ENCODE measurements around the gene VTN. TPM values are rescaled to one million over a fixed set of nuclear protein-coding genes. Genes with fewer than 3 reads are reported as not detected.

VTN gene
- total and polyA plus RNA-seq, 2 experiments from 2014 or later = 0.16 TPM; not detected in 1

DNA sequence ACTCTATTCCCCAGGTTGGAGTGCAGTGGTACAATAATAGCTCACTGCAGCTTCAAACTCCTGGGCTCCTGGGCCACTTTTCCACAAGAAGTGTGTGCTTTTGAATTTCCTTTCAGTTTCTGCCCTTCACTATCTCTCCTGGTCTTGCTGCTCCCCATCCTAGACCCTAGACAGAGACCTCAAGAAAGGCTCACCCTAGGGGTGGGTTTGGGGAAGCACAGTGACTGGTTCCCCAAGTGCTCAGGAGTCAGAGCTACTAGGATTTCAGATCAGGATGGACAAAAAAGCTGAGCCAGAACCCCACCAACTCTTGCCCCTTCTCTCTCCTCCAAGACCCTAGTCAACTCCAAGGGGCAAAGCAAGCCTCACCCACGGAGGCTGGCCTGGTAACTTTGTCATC is 3.5 kb downstream of the VTN start:
- no peak overlapping the region for H3K4me3 Mint-ChIP-seq
- peaks cover 13% of the 10 kb centered on the region for H3K4me1 Mint-ChIP-seq
- peaks cover 14% of the 10 kb centered on the region for H3K27me3 Mint-ChIP-seq (ENCODE audit: insufficient read depth, low read depth, poor library complexity)
- H2AFZ ChIP-seq = no peak overlapping the region
- ATAC-seq (peak; percentile 8; the same call in 1 of the 3 replicates), DNase-seq (ENCODE audit: low spot score) (peak; percentile 39)
- no peak overlapping the region for H3K27ac Mint-ChIP-seq
- no peak overlapping the region for H3K27ac ChIP-seq (ENCODE audit: low read depth)
- no peak overlapping the region for H3K4me3 ChIP-seq
- no peak overlapping the region for H3K4me2 ChIP-seq
- H3K36me3 Mint-ChIP-seq (ENCODE audit: low read depth) = peaks cover 8% of the 10 kb centered on the region; the same call in 2 of the 3 replicates
- H3K79me2 ChIP-seq (replicated peaks; ENCODE audit: insufficient read depth) = no peaks in the 10 kb centered on the region
- TF ChIP-seq CREB1 (CRISPR knock-in tag; IDR thresholded peaks at IDR 0.05; ENCODE audit: low read depth) (no peak), JUNB (IDR thresholded peaks at IDR 0.05; ENCODE audit: unreplicated experiment) (no peak), STAT1 (IDR thresholded peaks at IDR 0.05; ENCODE audit: unreplicated experiment) (no peak), EZH2phosphoT487 (IDR thresholded peaks at IDR 0.05; ENCODE audit: unreplicated experiment) (no peak), POLR2AphosphoS5 (IDR thresholded peaks at IDR 0.05; ENCODE audit: low read depth) (no peak)
- TF ChIP-seq, protein P1, sequence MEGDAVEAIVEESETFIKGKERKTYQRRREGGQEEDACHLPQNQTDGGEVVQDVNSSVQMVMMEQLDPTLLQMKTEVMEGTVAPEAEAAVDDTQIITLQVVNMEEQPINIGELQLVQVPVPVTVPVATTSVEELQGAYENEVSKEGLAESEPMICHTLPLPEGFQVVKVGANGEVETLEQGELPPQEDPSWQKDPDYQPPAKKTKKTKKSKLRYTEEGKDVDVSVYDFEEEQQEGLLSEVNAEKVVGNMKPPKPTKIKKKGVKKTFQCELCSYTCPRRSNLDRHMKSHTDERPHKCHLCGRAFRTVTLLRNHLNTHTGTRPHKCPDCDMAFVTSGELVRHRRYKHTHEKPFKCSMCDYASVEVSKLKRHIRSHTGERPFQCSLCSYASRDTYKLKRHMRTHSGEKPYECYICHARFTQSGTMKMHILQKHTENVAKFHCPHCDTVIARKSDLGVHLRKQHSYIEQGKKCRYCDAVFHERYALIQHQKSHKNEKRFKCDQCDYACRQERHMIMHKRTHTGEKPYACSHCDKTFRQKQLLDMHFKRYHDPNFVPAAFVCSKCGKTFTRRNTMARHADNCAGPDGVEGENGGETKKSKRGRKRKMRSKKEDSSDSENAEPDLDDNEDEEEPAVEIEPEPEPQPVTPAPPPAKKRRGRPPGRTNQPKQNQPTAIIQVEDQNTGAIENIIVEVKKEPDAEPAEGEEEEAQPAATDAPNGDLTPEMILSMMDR (conservative IDR thresholded peaks at IDR 0.05; ENCODE audit: low read depth in 2 of 2) = peak; percentile 12 to 30; a peak in 3 of 4 replicates
- TF ChIP-seq, protein P2, sequence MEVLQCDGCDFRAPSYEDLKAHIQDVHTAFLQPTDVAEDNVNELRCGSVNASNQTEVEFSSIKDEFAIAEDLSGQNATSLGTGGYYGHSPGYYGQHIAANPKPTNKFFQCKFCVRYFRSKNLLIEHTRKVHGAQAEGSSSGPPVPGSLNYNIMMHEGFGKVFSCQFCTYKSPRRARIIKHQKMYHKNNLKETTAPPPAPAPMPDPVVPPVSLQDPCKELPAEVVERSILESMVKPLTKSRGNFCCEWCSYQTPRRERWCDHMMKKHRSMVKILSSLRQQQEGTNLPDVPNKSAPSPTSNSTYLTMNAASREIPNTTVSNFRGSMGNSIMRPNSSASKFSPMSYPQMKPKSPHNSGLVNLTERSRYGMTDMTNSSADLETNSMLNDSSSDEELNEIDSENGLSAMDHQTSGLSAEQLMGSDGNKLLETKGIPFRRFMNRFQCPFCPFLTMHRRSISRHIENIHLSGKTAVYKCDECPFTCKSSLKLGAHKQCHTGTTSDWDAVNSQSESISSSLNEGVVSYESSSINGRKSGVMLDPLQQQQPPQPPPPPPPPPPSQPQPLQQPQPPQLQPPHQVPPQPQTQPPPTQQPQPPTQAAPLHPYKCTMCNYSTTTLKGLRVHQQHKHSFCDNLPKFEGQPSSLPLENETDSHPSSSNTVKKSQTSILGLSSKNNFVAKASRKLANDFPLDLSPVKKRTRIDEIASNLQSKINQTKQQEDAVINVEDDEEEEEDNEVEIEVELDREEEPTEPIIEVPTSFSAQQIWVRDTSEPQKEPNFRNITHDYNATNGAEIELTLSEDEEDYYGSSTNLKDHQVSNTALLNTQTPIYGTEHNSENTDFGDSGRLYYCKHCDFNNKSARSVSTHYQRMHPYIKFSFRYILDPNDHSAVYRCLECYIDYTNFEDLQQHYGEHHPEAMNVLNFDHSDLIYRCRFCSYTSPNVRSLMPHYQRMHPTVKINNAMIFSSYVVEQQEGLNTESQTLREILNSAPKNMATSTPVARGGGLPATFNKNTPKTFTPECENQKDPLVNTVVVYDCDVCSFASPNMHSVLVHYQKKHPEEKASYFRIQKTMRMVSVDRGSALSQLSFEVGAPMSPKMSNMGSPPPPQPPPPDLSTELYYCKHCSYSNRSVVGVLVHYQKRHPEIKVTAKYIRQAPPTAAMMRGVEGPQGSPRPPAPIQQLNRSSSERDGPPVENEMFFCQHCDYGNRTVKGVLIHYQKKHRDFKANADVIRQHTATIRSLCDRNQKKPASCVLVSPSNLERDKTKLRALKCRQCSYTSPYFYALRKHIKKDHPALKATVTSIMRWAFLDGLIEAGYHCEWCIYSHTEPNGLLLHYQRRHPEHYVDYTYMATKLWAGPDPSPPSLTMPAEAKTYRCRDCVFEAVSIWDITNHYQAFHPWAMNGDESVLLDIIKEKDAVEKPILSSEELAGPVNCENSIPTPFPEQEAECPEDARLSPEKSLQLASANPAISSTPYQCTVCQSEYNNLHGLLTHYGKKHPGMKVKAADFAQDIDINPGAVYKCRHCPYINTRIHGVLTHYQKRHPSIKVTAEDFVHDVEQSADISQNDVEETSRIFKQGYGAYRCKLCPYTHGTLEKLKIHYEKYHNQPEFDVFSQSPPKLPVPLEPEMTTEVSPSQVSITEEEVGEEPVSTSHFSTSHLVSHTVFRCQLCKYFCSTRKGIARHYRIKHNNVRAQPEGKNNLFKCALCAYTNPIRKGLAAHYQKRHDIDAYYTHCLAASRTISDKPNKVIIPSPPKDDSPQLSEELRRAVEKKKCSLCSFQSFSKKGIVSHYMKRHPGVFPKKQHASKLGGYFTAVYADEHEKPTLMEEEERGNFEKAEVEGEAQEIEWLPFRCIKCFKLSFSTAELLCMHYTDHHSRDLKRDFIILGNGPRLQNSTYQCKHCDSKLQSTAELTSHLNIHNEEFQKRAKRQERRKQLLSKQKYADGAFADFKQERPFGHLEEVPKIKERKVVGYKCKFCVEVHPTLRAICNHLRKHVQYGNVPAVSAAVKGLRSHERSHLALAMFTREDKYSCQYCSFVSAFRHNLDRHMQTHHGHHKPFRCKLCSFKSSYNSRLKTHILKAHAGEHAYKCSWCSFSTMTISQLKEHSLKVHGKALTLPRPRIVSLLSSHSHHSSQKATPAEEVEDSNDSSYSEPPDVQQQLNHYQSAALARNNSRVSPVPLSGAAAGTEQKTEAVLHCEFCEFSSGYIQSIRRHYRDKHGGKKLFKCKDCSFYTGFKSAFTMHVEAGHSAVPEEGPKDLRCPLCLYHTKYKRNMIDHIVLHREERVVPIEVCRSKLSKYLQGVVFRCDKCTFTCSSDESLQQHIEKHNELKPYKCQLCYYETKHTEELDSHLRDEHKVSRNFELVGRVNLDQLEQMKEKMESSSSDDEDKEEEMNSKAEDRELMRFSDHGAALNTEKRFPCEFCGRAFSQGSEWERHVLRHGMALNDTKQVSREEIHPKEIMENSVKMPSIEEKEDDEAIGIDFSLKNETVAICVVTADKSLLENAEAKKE (CRISPR knock-in tag; IDR thresholded peaks at IDR 0.05) = no peak
- TF ChIP-seq, protein P3, sequence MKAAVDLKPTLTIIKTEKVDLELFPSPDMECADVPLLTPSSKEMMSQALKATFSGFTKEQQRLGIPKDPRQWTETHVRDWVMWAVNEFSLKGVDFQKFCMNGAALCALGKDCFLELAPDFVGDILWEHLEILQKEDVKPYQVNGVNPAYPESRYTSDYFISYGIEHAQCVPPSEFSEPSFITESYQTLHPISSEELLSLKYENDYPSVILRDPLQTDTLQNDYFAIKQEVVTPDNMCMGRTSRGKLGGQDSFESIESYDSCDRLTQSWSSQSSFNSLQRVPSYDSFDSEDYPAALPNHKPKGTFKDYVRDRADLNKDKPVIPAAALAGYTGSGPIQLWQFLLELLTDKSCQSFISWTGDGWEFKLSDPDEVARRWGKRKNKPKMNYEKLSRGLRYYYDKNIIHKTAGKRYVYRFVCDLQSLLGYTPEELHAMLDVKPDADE (IDR thresholded peaks at IDR 0.05) = no peak
- no peaks in the 10 kb centered on the region for H3K9me2 ChIP-seq (ENCODE audit: insufficient read depth)
- peaks cover 5% of the 10 kb centered on the region; the same call in 1 of the 2 replicates for H3K36me3 ChIP-seq (ENCODE audit: insufficient read depth)
- no peaks in the 10 kb centered on the region; the same call in 1 of the 2 replicates for H3F3A ChIP-seq (replicated peaks; ENCODE audit: low read depth)
- no peaks in the 10 kb centered on the region for H4K20me1 ChIP-seq (replicated peaks; ENCODE audit: insufficient read depth)
- H3K9me3 Mint-ChIP-seq = no peaks in the 10 kb centered on the region
- H3K27me3 ChIP-seq (ENCODE audit: insufficient read depth) = no peaks in the 10 kb centered on the region
- peaks cover 9% of the 10 kb centered on the region; the same call in 1 of the 2 replicates for H3K4me1 ChIP-seq (ENCODE audit: insufficient read depth)

Measured in GM23338 (cell line).